ENCODE results near the gene CTSO. TPM values are rescaled to one million over a fixed set of nuclear protein-coding genes. Genes with fewer than 3 reads are reported as not detected.

CTSO gene
- total RNA-seq, 1 donor from 2014 or later, result 14.5 TPM

GRCh38 chr4:155885666-155886065 lies 68.0 kb downstream of the CTSO start:
- TF ChIP-seq POLR2A (IDR thresholded peaks at IDR 0.05) (no peak), POLR2AphosphoS5 (IDR thresholded peaks at IDR 0.05; ENCODE audit: insufficient read depth in 1 of 2, low read depth in 1 of 2) (no peak), CTCF (IDR thresholded peaks at IDR 0.05) (no peak)
- no peaks in the 10 kb centered on the region for H3K9me3 ChIP-seq
- intact Hi-C loops (cut with DNase I), result no loop called here
- DNase-seq (ENCODE audit: extremely low spot score in 2 of 2), result no peak
- no peak overlapping the region for H3K4me3 ChIP-seq
- H3K27me3 ChIP-seq, result no peaks in the 10 kb centered on the region
- no peak overlapping the region for H3K27ac ChIP-seq
- no peaks in the 10 kb centered on the region for H3K4me1 ChIP-seq
- H3K36me3 ChIP-seq, result no peaks in the 10 kb centered on the region

- intact Hi-C loops (cut with DNase I), result no loop called here
- no peak overlapping the region for H3K4me3 ChIP-seq
- no peaks in the 10 kb centered on the region for H3K9me3 ChIP-seq
- no peaks in the 10 kb centered on the region for H3K36me3 ChIP-seq
- no peaks in the 10 kb centered on the region for H3K4me1 ChIP-seq
- no peak for TF ChIP-seq CTCF (IDR thresholded peaks at IDR 0.05)
- no peak for TF ChIP-seq POLR2A (IDR thresholded peaks at IDR 0.05)
- no peak for TF ChIP-seq POLR2AphosphoS5 (IDR thresholded peaks at IDR 0.05; ENCODE audit: insufficient read depth in 1 of 2, low read depth in 1 of 2)
- H3K27ac ChIP-seq, result no peak overlapping the region
- no peak for DNase-seq (ENCODE audit: extremely low spot score in 2 of 2)
- H3K27me3 ChIP-seq, result no peaks in the 10 kb centered on the region
Observed at GRCh38 chr4:155883895-155884294, 69.8 kb downstream of the CTSO start.

GRCh38 chr4:155881555-155881954 lies 72.1 kb downstream of the CTSO start:
- Histone ChIP-seq H3K4me1 (no peaks in the 10 kb centered on the region), H3K9me3 (no peaks in the 10 kb centered on the region), H3K36me3 (no peaks in the 10 kb centered on the region), H3K27ac (no peak overlapping the region), H3K4me3 (no peak overlapping the region), H3K27me3 (no peaks in the 10 kb centered on the region)
- DNase-seq (ENCODE audit: extremely low spot score in 2 of 2), result no peak
- TF ChIP-seq POLR2A (IDR thresholded peaks at IDR 0.05), result no peak
- TF ChIP-seq POLR2AphosphoS5 (IDR thresholded peaks at IDR 0.05; ENCODE audit: insufficient read depth in 1 of 2, low read depth in 1 of 2), result no peak
- TF ChIP-seq CTCF (IDR thresholded peaks at IDR 0.05), result no peak
- intact Hi-C loops (cut with DNase I), result no loop called here

GRCh38 chr4:155879767-155880166 lies 73.9 kb downstream of the CTSO start:
- TF ChIP-seq POLR2AphosphoS5 (IDR thresholded peaks at IDR 0.05; ENCODE audit: insufficient read depth in 1 of 2, low read depth in 1 of 2), result no peak
- intact Hi-C loops (cut with DNase I), result no loop called here
- H3K4me1 ChIP-seq, result no peaks in the 10 kb centered on the region
- no peaks in the 10 kb centered on the region for H3K36me3 ChIP-seq
- no peaks in the 10 kb centered on the region for H3K9me3 ChIP-seq
- no peak overlapping the region for H3K27ac ChIP-seq
- no peak for DNase-seq (ENCODE audit: extremely low spot score in 2 of 2)
- H3K27me3 ChIP-seq, result no peaks in the 10 kb centered on the region
- H3K4me3 ChIP-seq, result no peak overlapping the region

GRCh38 chr4:155878611-155879010 lies 75.1 kb downstream of the CTSO start:
- no peak for DNase-seq (ENCODE audit: extremely low spot score in 2 of 2)
- Histone ChIP-seq H3K4me3 (no peak overlapping the region), H3K36me3 (no peaks in the 10 kb centered on the region), H3K4me1 (no peaks in the 10 kb centered on the region), H3K9me3 (no peaks in the 10 kb centered on the region), H3K27me3 (no peaks in the 10 kb centered on the region), H3K27ac (no peak overlapping the region)
- intact Hi-C loops (cut with DNase I), result no loop called here
- TF ChIP-seq POLR2A (IDR thresholded peaks at IDR 0.05) (no peak), CTCF (IDR thresholded peaks at IDR 0.05) (no peak), POLR2AphosphoS5 (IDR thresholded peaks at IDR 0.05; ENCODE audit: insufficient read depth in 1 of 2, low read depth in 1 of 2) (no peak)

- DNase-seq (ENCODE audit: extremely low spot score in 2 of 2), result no peak
- Histone ChIP-seq H3K4me1 (no peaks in the 10 kb centered on the region), H3K27me3 (no peaks in the 10 kb centered on the region), H3K27ac (no peak overlapping the region), H3K4me3 (no peak overlapping the region), H3K9me3 (no peaks in the 10 kb centered on the region), H3K36me3 (no peaks in the 10 kb centered on the region)
- no peak for TF ChIP-seq CTCF (IDR thresholded peaks at IDR 0.05)
- TF ChIP-seq POLR2A (IDR thresholded peaks at IDR 0.05), result no peak
- TF ChIP-seq POLR2AphosphoS5 (IDR thresholded peaks at IDR 0.05; ENCODE audit: insufficient read depth in 1 of 2, low read depth in 1 of 2), result no peak
- intact Hi-C loops (cut with DNase I), result no loop called here
Observed at GRCh38 chr4:155877971-155878370, 75.7 kb downstream of the CTSO start.
